ENCODE results near the gene MED17. TPM values are rescaled to one million over a fixed set of nuclear protein-coding genes. Genes with fewer than 3 reads are reported as not detected.

Gene MED17
- total and polyA plus RNA-seq, 5 donors, result 14.7 to 25.1 (median 20.9) TPM

DNA sequence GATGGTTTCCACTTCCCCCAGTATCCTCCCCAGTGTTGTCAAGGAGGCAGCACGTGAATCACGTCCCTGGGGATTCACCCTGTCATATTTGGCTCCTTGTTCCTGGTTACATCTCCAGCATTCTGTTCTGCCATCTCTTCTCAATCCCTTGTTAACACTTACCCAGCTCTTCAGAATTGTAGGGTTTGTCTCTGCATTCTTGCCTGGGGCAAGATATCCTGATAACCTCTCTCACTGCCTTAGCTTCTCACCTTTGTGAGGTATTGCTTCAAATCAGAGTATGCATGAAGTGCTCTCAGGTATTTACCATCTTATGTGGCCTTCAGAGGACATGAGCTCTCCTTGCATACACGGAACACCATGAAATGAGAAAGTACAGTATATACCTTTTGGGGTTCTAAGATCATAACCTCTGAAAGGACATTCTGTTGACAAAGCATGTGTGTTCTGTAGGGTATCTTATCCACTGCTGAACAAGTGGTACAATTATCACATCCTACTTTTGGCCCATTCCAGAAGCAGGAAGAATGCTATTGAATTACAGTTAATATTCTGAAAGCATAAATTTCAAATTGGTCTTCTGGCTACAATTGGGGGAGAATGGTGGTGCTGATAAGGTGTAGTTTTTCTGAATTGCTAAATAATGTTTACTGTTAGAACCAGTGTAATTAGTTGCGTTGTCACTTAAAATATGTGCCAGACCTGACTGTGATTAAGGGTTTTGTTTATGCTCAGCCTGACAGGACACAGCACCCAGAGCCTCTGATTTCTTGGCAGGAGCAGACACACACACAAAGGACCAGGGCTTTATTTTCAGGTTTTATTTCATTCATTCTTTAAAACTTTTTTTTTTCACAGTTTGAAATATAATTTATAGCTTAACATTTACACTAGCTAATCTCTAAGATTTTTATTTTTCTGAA is 33.6 kb downstream of the MED17 start:
- no peak overlapping the region for H3K4me3 ChIP-seq (ENCODE audit: low read length)
- H3K27me3 ChIP-seq (ENCODE audit: control insufficient read depth, insufficient read depth), result no peaks in the 10 kb centered on the region
- DNase-seq (no peak), ATAC-seq (peak in 1 of 2 donors; percentile 40)
- peaks cover 7% of the 10 kb centered on the region for H3K4me1 ChIP-seq (ENCODE audit: control insufficient read depth, insufficient read depth, low read length)
- no peak overlapping the region for H3K27ac ChIP-seq (ENCODE audit: low read length)
- WGBS, result 41% methylated on average over 4 of the region's 4 CpGs
- intact Hi-C loops (cut with DNase I), result no loop called here
- H3K9me3 ChIP-seq (ENCODE audit: control insufficient read depth, low read length), result no peaks in the 10 kb centered on the region

DNA sequence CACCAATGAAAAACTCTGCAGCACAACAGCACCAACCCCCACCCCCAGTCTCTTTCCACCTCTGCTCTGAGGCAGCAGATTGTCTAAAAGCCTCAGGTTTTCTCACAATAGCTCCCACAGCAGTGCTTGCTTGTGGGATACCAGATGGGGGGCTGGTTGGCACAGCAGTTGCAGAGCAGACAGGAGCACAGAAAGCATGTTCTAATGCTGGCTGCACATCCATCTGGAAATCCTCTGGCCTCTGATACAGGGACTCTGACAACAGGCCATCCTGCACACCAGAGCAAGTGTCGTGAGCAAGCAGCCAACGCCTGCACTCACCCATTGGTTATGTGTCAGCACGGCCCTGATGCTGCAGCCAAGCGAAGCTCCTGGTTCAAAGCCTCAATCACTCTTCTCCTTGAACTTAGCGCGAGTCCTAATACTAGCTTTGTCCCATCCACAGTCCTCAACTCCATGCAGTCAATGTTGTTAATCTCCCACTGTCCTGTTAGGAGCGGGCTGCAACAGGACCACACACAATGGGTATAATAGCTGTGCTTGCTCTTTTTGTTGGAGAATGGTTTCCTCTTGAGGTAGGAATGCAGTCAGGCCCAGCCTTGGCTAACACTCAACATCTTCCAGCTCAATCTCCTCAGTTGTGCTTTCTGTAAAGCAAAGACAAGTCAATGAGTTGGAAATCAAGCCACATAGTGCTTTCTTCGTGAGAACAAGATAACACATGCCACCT is 36.0 kb downstream of the MED17 start:
- no peak for ATAC-seq
- intact Hi-C loops (cut with DNase I), result no loop called here
- 78% methylated on average over 8 of the region's 8 CpGs for WGBS
- Histone ChIP-seq H3K4me1 (ENCODE audit: control insufficient read depth, insufficient read depth, low read length) (peaks cover 7% of the 10 kb centered on the region), H3K27ac (ENCODE audit: low read length) (no peak overlapping the region), H3K4me3 (ENCODE audit: low read length) (no peak overlapping the region), H3K27me3 (ENCODE audit: control insufficient read depth, insufficient read depth) (no peaks in the 10 kb centered on the region), H3K9me3 (ENCODE audit: control insufficient read depth, low read length) (no peaks in the 10 kb centered on the region)
- DNase-seq, result no peak

DNA sequence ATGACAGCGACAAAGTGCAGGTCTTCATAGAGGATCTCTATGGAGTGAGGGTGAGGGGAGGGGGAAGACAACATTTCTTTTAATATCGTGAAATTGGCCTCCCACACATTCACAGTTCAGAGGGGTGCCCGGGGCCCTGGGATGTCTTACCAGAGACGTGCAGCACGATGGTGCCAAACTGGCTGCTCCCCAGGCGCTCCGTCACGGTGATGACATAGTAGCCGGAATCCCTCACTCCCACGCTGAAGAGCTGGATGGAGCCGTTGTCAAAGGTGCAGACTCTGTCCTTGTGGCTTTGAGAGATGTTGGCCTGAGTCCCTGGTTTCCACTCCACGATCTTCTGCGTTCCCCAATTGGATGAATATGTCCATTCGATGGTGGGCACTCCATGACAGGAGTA is 36.8 kb downstream of the MED17 start:
- Histone ChIP-seq H3K4me1 (ENCODE audit: control insufficient read depth, insufficient read depth, low read length) (peaks cover 7% of the 10 kb centered on the region), H3K27me3 (ENCODE audit: control insufficient read depth, insufficient read depth) (no peaks in the 10 kb centered on the region), H3K4me3 (ENCODE audit: low read length) (no peak overlapping the region), H3K27ac (ENCODE audit: low read length) (no peak overlapping the region), H3K9me3 (ENCODE audit: control insufficient read depth, low read length) (no peaks in the 10 kb centered on the region)
- intact Hi-C loops (cut with DNase I), result no loop called here
- 87% methylated on average over 14 of the region's 14 CpGs for WGBS
- DNase-seq, result no peak
- no peak for ATAC-seq

DNA sequence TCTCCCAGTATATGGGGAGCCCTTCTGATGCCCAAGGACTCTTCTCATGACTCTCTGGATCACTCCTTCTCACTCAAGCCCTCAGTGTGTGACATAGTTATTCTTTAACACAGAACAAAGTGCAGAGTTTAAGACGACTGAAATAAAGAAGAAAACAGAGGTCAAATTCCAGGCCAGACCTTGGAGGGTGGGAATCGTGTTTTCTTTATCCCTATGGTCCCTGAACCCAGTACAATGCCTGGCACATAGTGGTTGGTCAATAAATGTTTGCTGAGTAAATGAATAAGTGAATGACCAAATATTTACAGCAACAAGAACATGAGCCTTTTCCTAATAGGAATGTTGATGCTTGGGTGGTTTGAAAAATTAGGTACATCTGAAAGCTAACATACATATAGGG is 37.5 kb downstream of the MED17 start:
- WGBS, result 64% methylated on average over 2 of the region's 2 CpGs
- intact Hi-C loops (cut with DNase I), result no loop called here
- Histone ChIP-seq H3K9me3 (ENCODE audit: control insufficient read depth, low read length) (no peaks in the 10 kb centered on the region), H3K27ac (ENCODE audit: low read length) (no peak overlapping the region), H3K27me3 (ENCODE audit: control insufficient read depth, insufficient read depth) (no peaks in the 10 kb centered on the region), H3K4me3 (ENCODE audit: low read length) (no peak overlapping the region), H3K4me1 (ENCODE audit: control insufficient read depth, insufficient read depth, low read length) (peaks cover 7% of the 10 kb centered on the region)
- no peak for DNase-seq
- no peak for ATAC-seq

DNA sequence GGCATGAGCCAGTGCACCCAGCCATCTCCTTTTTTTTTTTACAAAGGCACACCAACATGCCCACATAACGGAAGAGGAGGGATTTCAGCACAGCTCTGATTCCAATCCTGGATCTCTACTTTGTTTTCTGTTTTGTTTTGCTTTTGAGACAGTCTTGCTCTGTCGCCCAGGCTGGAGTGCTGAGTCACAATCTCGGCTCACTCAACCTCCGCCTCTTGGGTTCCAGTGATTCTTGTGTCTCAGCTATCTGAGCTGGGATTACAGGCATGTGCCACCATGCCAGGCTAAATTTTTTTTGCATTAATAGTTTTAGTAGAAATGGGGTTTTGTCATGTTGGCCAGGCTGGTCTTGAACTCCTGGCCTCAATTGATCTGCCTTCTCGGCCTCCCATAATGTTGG is 38.3 kb downstream of the MED17 start:
- Histone ChIP-seq H3K27ac (ENCODE audit: low read length) (no peak overlapping the region), H3K4me1 (ENCODE audit: control insufficient read depth, insufficient read depth, low read length) (peaks cover 5% of the 10 kb centered on the region), H3K9me3 (ENCODE audit: control insufficient read depth, low read length) (no peaks in the 10 kb centered on the region), H3K27me3 (ENCODE audit: control insufficient read depth, insufficient read depth) (no peaks in the 10 kb centered on the region), H3K4me3 (ENCODE audit: low read length) (no peak overlapping the region)
- intact Hi-C loops (cut with DNase I), result no loop called here
- WGBS, result 91% methylated on average over 5 of the region's 5 CpGs
- DNase-seq (no peak), ATAC-seq (no peak)

DNA sequence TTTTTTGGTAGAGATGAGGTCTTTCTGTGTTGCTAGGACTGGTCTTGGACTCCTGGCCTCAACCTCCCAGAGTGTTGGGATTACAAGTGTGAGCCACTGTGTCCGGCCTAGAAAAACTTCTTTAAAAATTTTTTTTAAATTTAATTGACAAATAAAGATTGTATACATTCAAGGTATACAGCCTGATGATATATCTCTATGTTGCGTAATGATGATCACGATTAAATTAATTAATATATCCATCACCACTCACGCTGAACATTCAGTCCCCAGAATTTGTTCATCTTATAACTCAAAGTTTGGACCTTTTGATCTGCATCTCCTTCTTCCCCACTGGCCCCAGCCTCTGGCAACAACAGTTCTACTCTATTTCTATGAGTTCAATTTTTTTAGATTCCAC is 39.1 kb downstream of the MED17 start:
- 98% methylated on average over 4 of the region's 4 CpGs for WGBS
- ATAC-seq (no peak), DNase-seq (no peak)
- H3K27me3 ChIP-seq (ENCODE audit: control insufficient read depth, insufficient read depth), result no peaks in the 10 kb centered on the region
- intact Hi-C loops (cut with DNase I), result no loop called here
- H3K4me3 ChIP-seq (ENCODE audit: low read length), result no peak overlapping the region
- no peak overlapping the region for H3K27ac ChIP-seq (ENCODE audit: low read length)
- no peaks in the 10 kb centered on the region for H3K9me3 ChIP-seq (ENCODE audit: control insufficient read depth, low read length)
- peaks cover 5% of the 10 kb centered on the region for H3K4me1 ChIP-seq (ENCODE audit: control insufficient read depth, insufficient read depth, low read length)

DNA sequence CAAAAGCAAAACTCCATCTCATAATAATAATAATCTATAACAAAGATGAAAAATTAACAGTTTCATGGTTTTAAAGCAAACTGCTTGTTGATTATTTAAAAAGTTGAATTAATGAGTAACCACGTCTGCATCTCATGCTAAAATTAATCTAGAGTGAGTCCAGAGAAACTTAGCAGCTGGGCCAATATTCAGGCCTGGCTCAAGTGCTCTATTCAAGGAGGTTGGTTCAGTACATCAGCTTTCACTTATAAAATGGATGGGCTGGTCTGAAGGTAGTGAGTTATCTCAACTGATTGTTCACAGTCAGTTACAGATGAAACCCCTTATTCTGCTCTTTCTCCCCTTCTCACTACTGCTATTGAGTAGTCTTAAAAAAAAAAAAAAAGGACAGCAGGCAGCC is 43.3 kb downstream of the MED17 start:
- no peak for DNase-seq
- no peaks in the 10 kb centered on the region for H3K27me3 ChIP-seq (ENCODE audit: control insufficient read depth, insufficient read depth)
- H3K9me3 ChIP-seq (ENCODE audit: control insufficient read depth, low read length), result no peaks in the 10 kb centered on the region
- H3K27ac ChIP-seq (ENCODE audit: low read length), result no peak overlapping the region
- intact Hi-C loops (cut with DNase I), result no loop called here
- WGBS, result 87% methylated on average over 1 of the region's 1 CpG
- no peaks in the 10 kb centered on the region for H3K4me1 ChIP-seq (ENCODE audit: control insufficient read depth, insufficient read depth, low read length)
- H3K4me3 ChIP-seq (ENCODE audit: low read length), result no peak overlapping the region
- no peak for ATAC-seq

DNA sequence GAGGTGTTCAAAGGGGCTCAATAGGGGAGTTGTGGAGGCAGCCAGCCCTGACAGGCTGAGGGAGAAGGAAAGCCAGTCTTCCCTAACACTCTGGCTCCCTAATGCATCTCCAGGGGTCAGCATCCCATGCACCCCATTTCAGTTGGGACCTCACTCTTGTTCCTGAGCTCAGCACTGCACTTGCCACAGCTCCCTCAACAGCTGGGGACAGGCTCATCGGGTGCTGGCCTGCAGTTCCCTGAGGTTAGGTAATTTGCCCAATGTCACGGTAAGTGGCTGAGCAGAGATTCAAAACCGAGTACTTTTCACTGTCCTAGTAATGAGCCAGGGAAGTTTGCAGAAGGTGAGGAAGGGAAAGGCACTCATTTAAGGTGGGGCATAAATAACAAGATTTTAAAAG is 45.5 kb downstream of the MED17 start:
- ATAC-seq (no peak), DNase-seq (no peak)
- 83% methylated on average over 3 of the region's 3 CpGs for WGBS
- Histone ChIP-seq H3K4me1 (ENCODE audit: control insufficient read depth, insufficient read depth, low read length) (no peaks in the 10 kb centered on the region), H3K27ac (ENCODE audit: low read length) (no peak overlapping the region), H3K4me3 (ENCODE audit: low read length) (no peak overlapping the region), H3K27me3 (ENCODE audit: control insufficient read depth, insufficient read depth) (no peaks in the 10 kb centered on the region), H3K9me3 (ENCODE audit: control insufficient read depth, low read length) (no peaks in the 10 kb centered on the region)
- intact Hi-C loops (cut with DNase I), result no loop called here

DNA sequence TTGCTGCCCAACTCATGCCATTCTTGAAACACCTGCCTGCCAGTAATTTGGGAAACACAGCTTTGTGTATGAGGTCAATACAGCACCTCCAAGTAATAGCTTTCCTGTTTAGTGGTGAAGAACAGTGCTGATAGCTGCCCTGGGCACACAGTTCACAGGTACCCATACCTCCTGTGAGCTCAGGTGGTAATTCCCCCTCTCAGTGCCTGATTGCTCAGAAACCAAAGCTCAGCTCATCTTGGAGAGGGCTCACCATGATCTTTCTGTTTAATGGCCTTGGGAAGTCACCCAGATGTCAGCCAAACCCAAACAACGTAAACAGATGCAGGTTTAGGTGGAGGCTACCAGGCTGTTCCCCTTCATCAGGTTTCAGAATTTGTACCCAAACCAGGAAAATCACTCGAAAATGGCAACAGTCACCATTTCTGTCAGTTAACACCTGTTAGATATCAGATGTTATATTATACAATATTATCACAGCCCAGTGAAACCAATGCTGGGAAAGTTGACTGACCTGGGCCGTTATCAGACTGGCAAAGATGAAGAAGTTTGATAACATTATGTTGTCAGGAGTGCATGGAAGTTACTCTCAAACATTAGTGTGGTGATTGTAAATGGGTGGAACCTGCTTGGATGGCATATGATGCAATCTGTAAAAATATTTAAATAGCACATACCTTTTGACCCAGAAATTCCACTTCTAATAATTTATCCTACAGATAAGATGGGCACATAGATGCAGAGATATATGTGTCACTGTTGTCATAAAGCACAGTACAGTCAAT is 47.5 kb downstream of the MED17 start:
- H3K4me1 ChIP-seq (ENCODE audit: control insufficient read depth, insufficient read depth, low read length), result no peaks in the 10 kb centered on the region
- 78% methylated on average over 3 of the region's 3 CpGs for WGBS

DNA sequence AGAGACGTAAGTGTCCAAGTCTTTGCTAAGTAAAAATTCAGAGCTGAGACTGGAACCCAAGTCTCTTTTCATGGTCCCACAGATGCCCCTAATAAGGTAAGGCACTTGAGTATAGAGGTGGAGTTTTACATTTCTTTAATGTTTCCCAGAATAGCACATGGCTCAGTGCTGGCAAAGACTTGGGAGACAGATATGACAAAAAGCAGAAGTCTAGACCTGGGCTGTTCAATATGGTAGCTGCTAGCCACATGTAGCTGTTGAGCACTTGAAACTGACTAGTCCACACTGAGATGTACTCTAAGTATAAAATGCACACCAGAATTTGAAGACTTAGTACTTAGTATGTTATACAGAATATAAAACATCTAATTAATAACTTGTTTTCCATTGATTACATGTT is 48.7 kb downstream of the MED17 start:
- no peak for DNase-seq
- ATAC-seq, result no peak

More for the DNA sequence above, 47.5 kb downstream of the MED17 start:
- intact Hi-C loops (cut with DNase I), result no loop called here
- Histone ChIP-seq H3K4me3 (ENCODE audit: low read length) (no peak overlapping the region), H3K27ac (ENCODE audit: low read length) (no peak overlapping the region), H3K27me3 (ENCODE audit: control insufficient read depth, insufficient read depth) (no peaks in the 10 kb centered on the region), H3K9me3 (ENCODE audit: control insufficient read depth, low read length) (no peaks in the 10 kb centered on the region)
- ATAC-seq (no peak), DNase-seq (no peak)

DNA sequence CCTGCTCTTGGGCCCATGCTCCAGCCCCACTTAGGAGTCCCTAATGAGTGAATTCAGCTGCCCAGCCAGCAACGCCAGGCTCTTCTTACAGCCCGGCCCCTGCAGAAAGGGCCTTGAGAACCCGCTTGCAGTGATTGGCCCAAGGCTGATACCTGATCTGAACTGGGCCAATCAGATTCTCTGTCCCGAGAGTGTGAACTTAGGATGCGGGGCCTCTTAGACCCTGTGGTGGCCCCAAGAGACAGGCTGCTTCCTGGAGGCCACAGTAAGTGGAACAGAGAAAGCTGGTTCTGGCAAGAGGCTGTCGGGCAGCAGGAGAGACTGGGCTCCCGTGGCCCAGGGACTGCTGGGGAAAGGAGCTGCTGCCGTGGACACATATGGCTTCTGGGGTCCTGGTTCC is 54.9 kb downstream of the MED17 start:
- Histone ChIP-seq H3K4me1 (ENCODE audit: control insufficient read depth, insufficient read depth, low read length) (no peaks in the 10 kb centered on the region), H3K4me3 (ENCODE audit: low read length) (no peak overlapping the region), H3K27ac (ENCODE audit: low read length) (no peak overlapping the region), H3K27me3 (ENCODE audit: control insufficient read depth, insufficient read depth) (no peaks in the 10 kb centered on the region), H3K9me3 (ENCODE audit: control insufficient read depth, low read length) (no peaks in the 10 kb centered on the region)
- 95% methylated on average over 8 of the region's 8 CpGs for WGBS
- intact Hi-C loops (cut with DNase I), result no loop called here
- ATAC-seq, result no peak
- DNase-seq, result no peak

More for the DNA sequence above, 48.7 kb downstream of the MED17 start:
- Histone ChIP-seq H3K27ac (ENCODE audit: low read length) (no peak overlapping the region), H3K27me3 (ENCODE audit: control insufficient read depth, insufficient read depth) (no peaks in the 10 kb centered on the region), H3K4me3 (ENCODE audit: low read length) (no peak overlapping the region), H3K9me3 (ENCODE audit: control insufficient read depth, low read length) (no peaks in the 10 kb centered on the region), H3K4me1 (ENCODE audit: control insufficient read depth, insufficient read depth, low read length) (no peaks in the 10 kb centered on the region)
- 94% methylated on average over 1 of the region's 1 CpG for WGBS
- intact Hi-C loops (cut with DNase I), result no loop called here
